HG03159 (cell line): ENCODE results near the gene HABP2.

Source experiments
- ATAC-seq: cut with Tn5 transposase; IDR thresholded peaks from one replicate; pipeline ENCODE4 v1.9.1; 2021; ENCODE audit warnings: mild to moderate bottlenecking, moderate library complexity; ENCODE audit not compliant: unreplicated experiment

Gene HABP2

GRCh38 chr10:113627836-113628235, 75.0 kb downstream of the HABP2 start:
- ATAC-seq, result no peak

GRCh38 chr10:113628607-113629153, 75.8 kb downstream of the HABP2 start:
- no peak for ATAC-seq

- no peak for ATAC-seq
These were observed 78.2 kb downstream of the HABP2 start for GRCh38 chr10:113630929-113631533.

GRCh38 chr10:113631684-113632367, 79.0 kb downstream of the HABP2 start:
- ATAC-seq, result no peak
